8988T (cell line): ENCODE measurements around the gene PASK.
A peak's percentile ranks its signal among the peaks of the same experiment; 100 is the strongest.

ENCODE experiments used
- DNase-seq: peaks from one replicate; pipeline ENCODE4 v3.0.0; 2011

Gene PASK

GRCh38 chr2:241074065-241074818 lies 75.0 kb downstream of the PASK start:
- no peak for DNase-seq

GRCh38 chr2:241073166-241074064 lies 75.9 kb downstream of the PASK start:
- no peak for DNase-seq

GRCh38 chr2:241072553-241073165 lies 76.6 kb downstream of the PASK start:
- DNase-seq: no peak

- DNase-seq: no peak
Measured at GRCh38 chr2:241072151-241072550, 77.1 kb downstream of the PASK start.

GRCh38 chr2:241071677-241072111 lies 77.6 kb downstream of the PASK start:
- DNase-seq: no peak

- DNase-seq: no peak
Measured at GRCh38 chr2:241070811-241071676, 78.2 kb downstream of the PASK start.

- DNase-seq: no peak
Measured at GRCh38 chr2:241070361-241070760, 78.9 kb downstream of the PASK start.

GRCh38 chr2:241069821-241070281 lies 79.4 kb downstream of the PASK start:
- DNase-seq: no peak

GRCh38 chr2:241068942-241069810 lies 80.1 kb downstream of the PASK start:
- no peak for DNase-seq

- no peak for DNase-seq
Measured at GRCh38 chr2:241068136-241068941, 80.9 kb downstream of the PASK start.

GRCh38 chr2:241067501-241068135 lies 81.7 kb downstream of the PASK start:
- no peak for DNase-seq

- DNase-seq: peak; percentile 80
Measured at GRCh38 chr2:241066893-241067341, 82.4 kb downstream of the PASK start.

GRCh38 chr2:241066171-241066892 lies 82.9 kb downstream of the PASK start:
- DNase-seq: no peak

GRCh38 chr2:241065355-241065803 lies 83.9 kb downstream of the PASK start:
- no peak for DNase-seq

- no peak for DNase-seq
Measured at GRCh38 chr2:241064802-241065354, 84.4 kb downstream of the PASK start.

GRCh38 chr2:241064008-241064801 lies 85.1 kb downstream of the PASK start:
- DNase-seq: peak; percentile 31

GRCh38 chr2:241063587-241063986 lies 85.7 kb downstream of the PASK start:
- no peak for DNase-seq

GRCh38 chr2:241063093-241063551 lies 86.2 kb downstream of the PASK start:
- DNase-seq: no peak
